ENCODE data around the gene ATP7A.

- TF ChIP-seq EZH2phosphoT487 (IDR thresholded peaks at IDR 0.05; ENCODE audit: low read depth, severe bottlenecking, unreplicated experiment) (no peak), EZH2 (IDR thresholded peaks at IDR 0.05; ENCODE audit: borderline replicate concordance) (no peak), CTCF (IDR thresholded peaks at IDR 0.05; ENCODE audit: poor library complexity) (no peak)
These were observed 65.3 kb downstream of the ATP7A start for GRCh38 chrX:77975755-77976154.

All from hepatocyte (in vitro differentiated cells).